Islet precursor cell (in vitro differentiated cells): ENCODE measurements around the gene SSBP3.

Experiments
- DNase-seq: peaks from one replicate; pipeline ENCODE4 v3.0.0-alpha.2; 2018

SSBP3 gene

GRCh38 chr1:54259546-54260140 lies 146.6 kb downstream of the SSBP3 start:
- no peak for DNase-seq

DNA sequence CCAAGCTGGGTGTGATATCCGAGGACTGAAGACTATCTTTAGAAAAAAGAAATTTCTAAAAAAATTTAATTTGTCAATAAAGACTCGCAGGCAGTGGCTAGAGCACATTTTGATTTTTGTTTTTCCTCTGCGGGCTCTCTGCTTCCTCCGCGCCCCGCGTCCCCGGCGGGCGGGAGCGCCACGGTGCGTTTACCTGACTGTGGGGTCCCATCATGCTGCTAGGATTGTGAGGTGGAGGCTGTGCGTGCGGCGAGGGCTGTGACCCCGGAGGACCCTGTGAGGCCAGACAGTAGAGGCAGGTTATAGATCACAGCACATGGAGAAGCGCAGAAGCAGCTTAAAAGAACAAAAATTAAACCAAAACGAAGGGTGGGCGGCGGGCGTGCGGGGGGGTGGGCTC lies 148.3 kb downstream of the SSBP3 start:
- no peak for DNase-seq

DNA sequence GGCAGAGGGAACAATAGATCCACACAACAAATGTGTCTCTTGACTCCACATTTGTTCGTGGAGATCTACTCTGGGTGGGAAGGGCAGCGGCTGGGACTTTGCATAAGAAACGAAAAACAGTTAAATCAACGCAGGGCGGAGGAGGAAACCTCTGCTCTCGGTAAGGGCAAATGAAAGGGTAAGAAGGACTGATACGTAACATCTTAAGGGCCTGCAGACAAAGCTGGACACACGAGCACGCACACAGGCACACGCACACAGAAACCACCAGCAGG lies 148.9 kb downstream of the SSBP3 start:
- no peak for DNase-seq

DNA sequence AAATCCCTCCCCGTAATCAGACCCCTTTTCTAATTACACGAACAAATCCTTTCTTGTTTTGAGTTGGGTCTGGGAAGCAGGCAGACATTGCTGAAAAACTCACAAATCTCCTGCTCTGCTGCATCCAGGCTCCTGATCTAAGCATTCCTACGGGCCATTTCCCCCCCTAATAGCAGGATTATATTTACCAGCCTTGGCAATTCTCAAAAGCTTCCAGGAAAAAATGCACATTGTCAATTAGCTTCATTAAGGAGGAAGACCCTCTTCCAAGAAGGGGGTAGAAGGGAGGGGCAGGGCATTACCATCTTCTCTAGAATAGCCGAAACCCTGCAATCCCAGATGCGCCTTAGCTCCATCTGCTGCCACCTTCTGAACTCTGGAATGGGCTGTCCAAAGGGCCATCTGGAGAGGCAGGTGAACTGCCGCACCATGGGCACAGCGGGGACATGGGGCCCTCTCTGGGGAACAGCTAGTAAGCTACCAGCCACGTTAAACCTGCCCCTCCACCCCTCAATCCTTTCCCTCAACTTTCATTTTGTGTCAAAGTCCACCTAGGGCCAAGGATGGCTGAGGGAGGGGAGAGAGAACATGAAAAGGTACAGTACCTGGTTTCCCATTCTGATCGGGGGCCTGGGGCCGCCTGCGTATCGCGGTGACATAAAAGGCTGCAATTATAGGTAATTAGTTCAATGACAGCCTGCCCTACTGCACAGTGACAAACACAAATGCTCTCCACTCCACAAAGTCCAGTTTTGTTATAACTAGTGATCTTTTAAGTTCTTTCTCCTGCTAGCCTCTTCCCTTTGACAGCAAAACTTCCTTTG lies 149.5 kb downstream of the SSBP3 start:
- DNase-seq, result no peak

DNA sequence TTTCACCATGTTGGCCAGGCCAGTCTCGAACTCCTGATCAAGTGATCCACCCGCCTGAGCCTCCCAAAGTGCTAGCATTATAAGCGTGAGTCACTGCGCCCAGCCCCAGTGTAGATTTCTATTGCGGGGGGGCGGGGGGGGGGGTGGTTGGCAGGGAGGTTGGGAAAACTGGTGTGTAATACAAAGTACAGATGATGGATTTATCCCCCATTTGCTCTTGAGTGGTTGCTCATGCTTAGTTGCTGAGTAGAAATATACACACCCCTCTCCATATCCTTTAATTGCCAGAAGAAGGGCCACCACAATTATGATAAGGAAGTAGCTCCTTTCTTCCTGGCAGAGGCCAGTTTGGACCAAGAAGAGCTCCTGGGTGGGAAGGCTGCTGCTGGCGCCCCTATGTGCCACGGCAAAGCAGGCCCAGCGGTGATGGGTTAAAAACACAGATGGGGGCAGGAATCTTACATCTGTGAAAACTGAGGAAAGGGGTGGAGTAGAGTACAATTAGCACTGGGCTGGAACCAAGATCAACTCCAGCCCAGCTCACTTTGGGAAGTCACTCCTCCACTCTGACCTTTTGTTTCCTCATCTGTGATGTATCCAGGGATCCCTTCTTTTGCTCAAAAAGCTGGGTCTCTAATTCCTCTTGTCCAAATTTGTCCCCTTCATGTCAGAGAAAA lies 151.0 kb downstream of the SSBP3 start:
- DNase-seq, result no peak

DNA sequence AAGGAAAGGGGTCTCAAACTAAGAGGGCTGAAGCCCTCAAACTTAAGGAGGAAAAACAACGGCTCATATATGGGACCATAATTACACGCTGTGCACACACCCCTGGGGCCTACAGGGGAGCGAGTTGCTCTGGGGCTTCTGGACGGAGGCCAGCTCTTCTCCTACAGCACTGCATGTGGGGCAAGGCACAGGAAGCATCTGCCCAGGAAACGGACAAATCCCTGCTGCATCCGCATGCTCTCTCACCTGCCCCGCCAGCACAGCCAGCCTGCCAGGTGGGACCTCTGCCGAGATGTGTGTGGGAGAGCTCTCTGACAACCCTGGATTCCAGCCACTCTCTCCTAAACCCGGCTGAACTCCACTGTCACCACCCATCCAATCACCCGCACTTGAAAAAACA lies 152.1 kb downstream of the SSBP3 start:
- DNase-seq, result peak; percentile 67

- DNase-seq, result peak; percentile 95
Observed at GRCh38 chr1:54253480-54253879, 152.7 kb downstream of the SSBP3 start.

DNA sequence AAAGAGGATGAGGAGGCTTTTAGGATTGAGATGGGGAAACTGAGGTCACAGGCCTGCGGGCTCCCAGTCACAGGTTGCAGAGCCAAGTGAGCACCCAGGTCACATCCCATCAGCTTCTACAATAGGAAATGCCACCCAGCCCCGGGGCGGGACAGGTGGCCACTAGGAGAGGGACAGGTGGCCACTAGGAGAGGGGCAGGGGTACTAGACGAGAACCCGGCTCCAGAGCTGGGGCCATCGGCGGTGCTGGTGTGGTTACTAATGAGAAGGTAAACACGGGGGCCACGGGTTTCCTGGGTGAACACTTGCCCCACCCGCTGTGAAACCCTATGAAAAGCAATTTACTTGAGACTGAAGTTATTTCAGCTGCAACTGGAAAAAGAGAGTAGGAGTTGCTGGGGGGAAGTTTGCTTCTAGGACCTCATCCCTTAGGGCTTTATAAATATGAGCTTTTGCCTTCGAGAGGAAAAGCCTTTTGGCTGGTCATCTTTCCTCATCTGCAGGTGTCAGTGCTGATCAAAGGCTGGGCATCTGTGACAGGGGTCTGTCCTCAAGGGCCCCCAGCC lies 153.7 kb downstream of the SSBP3 start:
- no peak for DNase-seq

DNA sequence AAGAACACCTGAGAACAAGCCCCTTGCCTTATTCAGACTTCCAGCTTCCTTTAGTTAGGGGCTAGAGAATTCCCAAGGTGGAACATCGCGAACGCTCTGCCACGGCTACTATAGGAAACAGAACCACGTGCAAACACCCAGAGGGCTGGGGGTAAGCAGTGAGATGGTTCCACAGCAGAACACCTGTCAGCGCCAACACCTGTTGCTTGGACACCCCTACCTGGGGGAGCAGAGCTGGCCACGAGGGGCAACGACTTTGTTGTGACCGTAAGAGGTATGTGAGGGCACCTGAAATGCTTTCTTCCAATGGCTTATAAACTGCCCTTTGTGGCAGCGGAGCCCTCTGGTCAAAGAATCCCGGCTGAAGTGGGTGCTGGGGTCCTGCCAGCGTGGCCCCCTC lies 155.5 kb downstream of the SSBP3 start:
- no peak for DNase-seq

DNA sequence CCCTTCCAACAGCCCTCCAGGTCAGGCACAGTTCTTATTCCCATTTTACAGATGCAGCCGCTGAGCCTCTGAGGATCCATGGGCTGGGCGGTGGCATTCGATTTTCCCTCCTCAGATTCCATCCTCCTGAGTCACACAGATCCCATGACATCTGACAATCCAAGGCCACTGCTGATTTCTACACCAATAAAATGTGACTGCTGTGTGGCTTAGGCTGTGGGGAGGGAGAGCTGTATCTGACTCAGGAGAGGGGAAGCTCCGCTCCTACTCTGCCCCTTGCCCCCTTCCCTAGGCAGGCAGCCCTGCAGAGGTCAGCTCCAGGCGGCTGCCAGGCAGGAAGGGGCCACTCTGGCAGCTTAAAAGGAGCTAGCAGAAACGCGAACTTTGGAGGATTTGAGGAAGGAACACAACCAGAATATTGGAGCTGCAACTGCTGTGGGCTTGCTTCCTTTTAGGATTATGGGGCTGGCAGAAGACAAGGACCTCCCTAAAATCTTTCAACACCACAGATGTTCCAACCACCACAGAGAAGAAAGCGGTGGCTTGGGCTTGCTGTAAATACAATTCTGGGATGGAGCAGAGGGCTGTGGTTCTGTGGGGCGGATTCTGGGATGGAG lies 156.3 kb downstream of the SSBP3 start:
- peak; percentile 91 for DNase-seq

DNA sequence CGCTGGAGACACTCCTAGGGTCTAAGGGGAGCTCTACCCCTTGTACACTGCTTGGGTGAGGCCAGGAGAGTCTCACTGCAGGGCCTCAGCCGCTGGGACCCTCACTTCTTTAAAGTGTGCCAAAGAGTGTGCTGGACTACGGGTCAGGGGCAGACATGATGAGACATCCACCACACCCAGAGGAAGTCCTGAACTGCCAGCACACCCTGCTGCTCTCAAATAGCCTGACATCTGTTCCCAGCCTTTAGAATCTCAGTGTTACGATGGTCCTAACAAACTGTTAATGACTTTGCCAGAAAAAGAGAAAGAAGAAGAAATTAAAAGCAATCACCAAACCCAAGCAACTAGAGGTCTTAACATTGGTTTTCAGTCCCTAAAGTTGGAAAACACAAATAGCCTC lies 157.2 kb downstream of the SSBP3 start:
- DNase-seq, result no peak

- no peak for DNase-seq
Observed at GRCh38 chr1:54247863-54248515, 158.2 kb downstream of the SSBP3 start.

GRCh38 chr1:54246116-54246721 lies 160.0 kb downstream of the SSBP3 start:
- no peak for DNase-seq

- peak; percentile 80 for DNase-seq
Observed at GRCh38 chr1:54245501-54245900, 160.7 kb downstream of the SSBP3 start.

GRCh38 chr1:54244655-54245054 lies 161.5 kb downstream of the SSBP3 start:
- no peak for DNase-seq

DNA sequence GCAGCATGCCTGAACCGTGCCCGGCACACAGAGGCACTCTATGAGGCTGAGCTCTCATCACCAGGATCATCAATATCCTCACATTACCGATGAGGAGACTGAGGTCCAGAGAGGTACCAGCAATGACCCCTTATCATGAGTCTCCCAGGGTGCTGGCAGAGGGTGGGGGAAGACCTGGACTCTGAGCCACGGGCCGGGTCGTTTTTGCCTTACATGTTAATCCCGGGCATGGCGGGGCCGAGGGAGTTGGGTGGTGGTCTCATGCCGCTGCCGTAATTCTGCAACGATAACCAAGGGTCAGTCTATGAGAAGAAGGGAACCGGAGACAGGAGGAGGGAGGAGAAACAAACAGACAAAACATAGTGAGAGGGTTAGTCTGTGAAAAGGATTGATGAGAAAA lies 163.2 kb downstream of the SSBP3 start:
- DNase-seq, result no peak

DNA sequence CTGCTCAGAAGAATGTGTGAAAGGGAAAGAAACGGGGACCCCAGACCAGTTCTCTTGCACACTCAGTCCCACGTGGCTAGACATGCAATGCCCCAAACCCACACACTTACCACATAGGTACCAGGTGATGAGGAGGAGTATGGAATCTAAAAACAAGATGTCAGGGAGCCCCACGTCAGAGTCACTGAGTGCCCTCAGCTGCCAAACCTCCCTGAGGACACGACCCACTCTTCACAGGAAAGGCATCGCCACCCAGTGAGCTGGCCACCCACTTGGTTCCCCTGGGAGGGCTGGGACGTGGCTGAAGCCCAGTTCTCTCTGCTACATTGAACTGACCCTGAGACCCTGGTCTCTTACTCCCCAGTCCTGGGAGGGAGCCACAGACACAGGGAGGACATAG lies 164.8 kb downstream of the SSBP3 start:
- DNase-seq, result no peak

GRCh38 chr1:54240741-54241335 lies 165.4 kb downstream of the SSBP3 start:
- DNase-seq, result no peak

- no peak for DNase-seq
Observed at GRCh38 chr1:54239631-54240031, 166.6 kb downstream of the SSBP3 start.

GRCh38 chr1:54239035-54239383 lies 167.2 kb downstream of the SSBP3 start:
- no peak for DNase-seq

- no peak for DNase-seq
Observed at GRCh38 chr1:54238353-54239034, 167.7 kb downstream of the SSBP3 start.

DNA sequence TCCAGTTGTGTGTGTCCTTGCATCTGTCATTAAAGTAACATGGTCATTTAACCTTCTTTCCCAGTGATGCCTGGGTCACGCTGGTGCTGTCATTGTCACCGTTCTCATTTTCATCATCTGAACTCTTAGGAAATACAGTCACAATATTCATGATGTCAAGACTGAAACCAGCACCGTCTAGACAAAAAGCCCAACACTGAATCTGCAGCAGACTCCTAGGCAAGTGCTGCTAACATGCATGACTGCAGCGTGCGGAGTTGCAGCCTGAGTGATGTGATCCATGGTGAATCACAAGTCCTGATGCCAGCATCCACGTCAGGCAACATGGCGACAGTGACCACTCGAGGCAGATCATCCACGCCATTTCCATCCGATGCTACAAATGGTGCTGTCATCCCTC lies 168.6 kb downstream of the SSBP3 start:
- no peak for DNase-seq
